Activated naive CD8-positive, alpha-beta T cell (primary cell): ENCODE results near the gene LYRM4.
A peak's percentile ranks its signal among the peaks of the same experiment; 100 is the strongest.

Experiments used
- H3K27ac Mint-ChIP-seq: one replicate; pipeline ENCODE4 v1.8.0; 2021; ENCODE audit warnings: mixed read lengths
- H3K27me3 Mint-ChIP-seq: one replicate; pipeline ENCODE4 v1.8.0; 2021; ENCODE audit warnings: mixed read lengths
- H3K36me3 Mint-ChIP-seq: one replicate; pipeline ENCODE4 v1.8.0; 2021; ENCODE audit warnings: mixed read lengths
- H3K4me1 Mint-ChIP-seq: one replicate; pipeline ENCODE4 v1.8.0; 2021; ENCODE audit warnings: low read depth, mixed read lengths
- H3K4me3 Mint-ChIP-seq: one replicate; pipeline ENCODE4 v1.8.0; 2021; ENCODE audit warnings: mild to moderate bottlenecking, mixed read lengths
- H3K9me3 Mint-ChIP-seq: one replicate; pipeline ENCODE4 v1.8.0; 2021; ENCODE audit warnings: low read depth, mixed read lengths

The LYRM4 gene

DNA sequence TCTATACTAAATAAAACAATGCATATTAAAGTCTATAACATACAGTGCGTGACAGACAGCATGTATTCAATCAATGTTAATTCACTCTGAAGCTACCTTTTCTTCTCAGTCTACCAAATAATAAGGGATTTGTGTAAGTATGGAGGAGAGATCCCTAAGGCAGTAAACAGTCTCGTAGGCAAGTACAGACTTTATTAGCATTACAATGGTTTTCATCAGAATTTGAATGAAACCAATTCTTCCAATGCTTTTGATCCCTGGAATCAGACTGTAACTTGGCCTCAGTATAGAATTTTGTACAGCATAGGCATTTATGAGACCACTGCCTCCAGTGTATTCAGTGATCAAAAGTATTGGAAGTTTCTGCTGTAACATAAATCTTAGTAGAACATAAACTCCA is 19.5 kb downstream of the LYRM4 start:
- H3K4me1 Mint-ChIP-seq: peaks cover 6% of the 10 kb centered on the region
- H3K27me3 Mint-ChIP-seq: no peaks in the 10 kb centered on the region
- no peak overlapping the region for H3K4me3 Mint-ChIP-seq
- H3K9me3 Mint-ChIP-seq: no peaks in the 10 kb centered on the region
- H3K36me3 Mint-ChIP-seq: peaks cover 11% of the 10 kb centered on the region
- H3K27ac Mint-ChIP-seq: no peak overlapping the region

DNA sequence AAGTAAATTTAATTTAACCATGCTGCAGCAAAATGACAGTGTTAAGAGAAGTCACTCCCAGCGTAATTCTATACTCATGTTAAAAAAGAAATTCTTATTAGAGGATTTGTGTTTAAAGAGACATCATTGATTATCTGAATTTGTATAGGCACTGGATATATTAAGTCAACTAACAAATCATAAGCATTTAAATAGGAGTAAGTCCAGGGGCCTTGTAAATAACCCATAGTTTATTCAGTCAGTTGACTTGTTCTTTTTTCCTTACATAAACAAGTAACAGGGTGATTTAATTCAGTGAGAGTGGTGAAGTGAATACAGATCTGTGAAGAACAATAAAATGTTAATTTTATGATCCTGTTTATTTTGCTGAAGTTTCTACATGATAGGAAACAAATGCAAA is 22.4 kb downstream of the LYRM4 start:
- Mint-ChIP-seq H3K9me3 (no peaks in the 10 kb centered on the region), H3K27ac (no peak overlapping the region), H3K4me3 (no peak overlapping the region)

DNA sequence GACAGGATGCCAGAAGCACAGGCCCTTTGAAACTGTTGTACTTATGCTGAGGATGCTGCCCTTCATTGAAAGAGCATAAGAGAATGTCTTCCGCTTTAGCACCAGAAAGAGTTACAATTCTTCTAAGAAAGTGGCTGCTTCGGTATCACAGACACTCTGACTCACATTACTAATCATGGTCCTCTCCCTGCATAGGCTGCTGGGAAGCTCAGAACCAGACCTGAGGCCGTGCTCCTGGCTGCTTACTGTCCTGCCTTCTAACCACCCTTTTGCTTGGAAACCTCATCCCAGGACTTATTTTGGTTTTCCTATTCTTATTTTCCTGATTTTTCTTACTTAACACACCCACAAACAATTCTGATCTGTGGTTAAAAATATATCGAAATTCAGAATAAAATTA is 22.9 kb downstream of the LYRM4 start:
- no peaks in the 10 kb centered on the region for H3K9me3 Mint-ChIP-seq
- H3K27me3 Mint-ChIP-seq: no peaks in the 10 kb centered on the region
- H3K4me3 Mint-ChIP-seq: no peak overlapping the region
- H3K4me1 Mint-ChIP-seq: no peaks in the 10 kb centered on the region
- H3K27ac Mint-ChIP-seq: no peak overlapping the region
- H3K36me3 Mint-ChIP-seq: peaks cover 7% of the 10 kb centered on the region

More for the DNA sequence above, 22.4 kb downstream of the LYRM4 start:
- Mint-ChIP-seq H3K4me1 (no peaks in the 10 kb centered on the region), H3K36me3 (peaks cover 10% of the 10 kb centered on the region), H3K27me3 (no peaks in the 10 kb centered on the region)

- Mint-ChIP-seq H3K27ac (no peak overlapping the region), H3K4me3 (no peak overlapping the region), H3K27me3 (no peaks in the 10 kb centered on the region), H3K36me3 (peaks cover 7% of the 10 kb centered on the region), H3K4me1 (no peaks in the 10 kb centered on the region), H3K9me3 (no peaks in the 10 kb centered on the region)
Observed at GRCh38 chr6:5235830-5236229, 24.9 kb downstream of the LYRM4 start.

GRCh38 chr6:5234874-5235273 is 25.9 kb downstream of the LYRM4 start:
- H3K27ac Mint-ChIP-seq: no peak overlapping the region

DNA sequence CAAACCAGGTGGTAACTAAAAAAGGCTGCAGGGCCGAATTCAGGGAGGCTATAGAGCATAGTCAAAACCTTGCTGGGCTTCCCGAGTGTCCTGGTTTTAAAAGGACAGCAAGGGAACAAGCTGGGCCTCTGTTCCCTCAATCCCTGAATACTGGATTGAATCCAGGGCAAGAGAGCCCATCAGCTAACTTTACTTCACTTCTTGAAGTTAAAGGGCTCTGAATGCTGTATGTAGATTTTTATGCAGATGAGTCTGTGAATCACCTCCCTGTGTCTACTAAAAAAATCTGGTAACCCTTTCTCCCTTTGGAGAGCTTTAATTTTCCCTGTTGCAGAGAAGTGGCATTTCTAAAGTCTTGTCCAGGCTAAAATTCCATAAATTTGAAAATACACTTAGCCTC is 29.5 kb downstream of the LYRM4 start:
- H3K36me3 Mint-ChIP-seq: peaks cover 8% of the 10 kb centered on the region
- no peak overlapping the region for H3K4me3 Mint-ChIP-seq
- H3K27me3 Mint-ChIP-seq: no peaks in the 10 kb centered on the region
- H3K9me3 Mint-ChIP-seq: no peaks in the 10 kb centered on the region
- no peaks in the 10 kb centered on the region for H3K4me1 Mint-ChIP-seq
- H3K27ac Mint-ChIP-seq: no peak overlapping the region

More at GRCh38 chr6:5234874-5235273, 25.9 kb downstream of the LYRM4 start:
- H3K4me3 Mint-ChIP-seq: no peak overlapping the region
- H3K27me3 Mint-ChIP-seq: no peaks in the 10 kb centered on the region
- no peaks in the 10 kb centered on the region for H3K9me3 Mint-ChIP-seq
- H3K36me3 Mint-ChIP-seq: peaks cover 7% of the 10 kb centered on the region
- no peaks in the 10 kb centered on the region for H3K4me1 Mint-ChIP-seq

GRCh38 chr6:5230081-5230480 is 30.7 kb downstream of the LYRM4 start:
- Mint-ChIP-seq H3K4me1 (no peaks in the 10 kb centered on the region), H3K36me3 (peaks cover 6% of the 10 kb centered on the region), H3K27ac (no peak overlapping the region), H3K4me3 (no peak overlapping the region), H3K27me3 (no peaks in the 10 kb centered on the region), H3K9me3 (no peaks in the 10 kb centered on the region)

- no peaks in the 10 kb centered on the region for H3K4me1 Mint-ChIP-seq
- H3K27me3 Mint-ChIP-seq: no peaks in the 10 kb centered on the region
- H3K9me3 Mint-ChIP-seq: no peaks in the 10 kb centered on the region
- H3K36me3 Mint-ChIP-seq: peaks cover 6% of the 10 kb centered on the region
- no peak overlapping the region for H3K27ac Mint-ChIP-seq
- no peak overlapping the region for H3K4me3 Mint-ChIP-seq
Observed at GRCh38 chr6:5229356-5229755, 31.4 kb downstream of the LYRM4 start.

DNA sequence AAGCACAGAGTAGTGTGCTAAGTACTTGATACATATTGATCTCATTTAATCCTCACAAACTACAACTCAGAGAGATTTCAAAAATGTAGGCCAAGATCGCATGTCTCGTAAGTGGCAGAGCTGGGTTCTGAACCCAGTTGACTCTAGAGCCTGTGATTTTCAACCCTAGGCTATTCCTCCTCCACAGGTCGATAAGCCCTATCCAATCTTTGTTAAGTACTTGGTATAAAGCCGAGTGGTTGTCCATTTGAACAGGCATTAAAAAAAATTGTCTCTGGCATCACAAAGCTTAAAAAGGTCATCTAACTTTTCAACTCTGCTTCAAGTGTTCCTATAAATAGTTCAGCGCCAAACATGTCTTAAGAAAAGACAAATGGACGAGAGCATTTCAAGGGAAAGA is 37.4 kb downstream of the LYRM4 start:
- no peaks in the 10 kb centered on the region for H3K27me3 Mint-ChIP-seq
- H3K4me1 Mint-ChIP-seq: no peaks in the 10 kb centered on the region
- no peak overlapping the region for H3K27ac Mint-ChIP-seq
- H3K36me3 Mint-ChIP-seq: peaks cover 11% of the 10 kb centered on the region
- H3K4me3 Mint-ChIP-seq: no peak overlapping the region
- H3K9me3 Mint-ChIP-seq: no peaks in the 10 kb centered on the region

GRCh38 chr6:5220443-5220842 is 40.3 kb downstream of the LYRM4 start:
- peaks cover 4% of the 10 kb centered on the region for H3K36me3 Mint-ChIP-seq
- no peak overlapping the region for H3K4me3 Mint-ChIP-seq
- no peaks in the 10 kb centered on the region for H3K4me1 Mint-ChIP-seq
- H3K27ac Mint-ChIP-seq: no peak overlapping the region
- H3K27me3 Mint-ChIP-seq: no peaks in the 10 kb centered on the region
- H3K9me3 Mint-ChIP-seq: no peaks in the 10 kb centered on the region

DNA sequence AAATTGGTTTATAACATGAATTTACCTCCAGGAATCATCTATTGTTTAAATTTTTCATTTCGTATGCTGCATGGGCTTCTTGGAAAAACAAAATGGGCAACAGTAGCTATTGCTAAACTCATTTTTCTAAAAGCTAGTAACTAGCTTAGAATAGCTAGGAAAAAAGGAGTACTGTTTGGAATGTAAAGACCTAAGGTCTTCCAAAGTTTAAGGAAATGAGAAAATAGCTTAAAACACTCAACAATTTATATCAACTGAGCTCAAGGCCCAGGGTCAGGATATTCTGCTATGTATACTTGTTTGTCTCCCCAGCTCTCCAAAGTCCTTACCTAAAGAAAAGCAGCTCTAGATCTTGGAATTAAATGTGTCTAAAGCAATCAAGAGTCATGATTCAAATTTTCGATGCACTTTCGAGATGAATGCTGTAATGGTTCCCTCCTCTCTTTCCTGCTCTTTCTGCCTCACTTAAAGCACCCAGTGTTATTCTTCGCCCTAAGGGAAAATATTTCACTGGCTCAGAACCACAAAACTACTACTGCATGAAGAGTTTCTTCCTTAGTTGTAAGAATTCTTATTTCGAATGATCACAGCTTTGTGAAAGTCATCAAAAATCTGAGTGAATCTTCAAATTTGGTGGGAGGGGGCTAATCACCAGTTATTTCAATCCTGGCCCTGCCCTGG is 41.6 kb downstream of the LYRM4 start:
- Mint-ChIP-seq H3K4me3 (no peak overlapping the region), H3K4me1 (no peaks in the 10 kb centered on the region), H3K9me3 (no peaks in the 10 kb centered on the region), H3K36me3 (peaks cover 6% of the 10 kb centered on the region), H3K27ac (no peak overlapping the region), H3K27me3 (no peaks in the 10 kb centered on the region)

DNA sequence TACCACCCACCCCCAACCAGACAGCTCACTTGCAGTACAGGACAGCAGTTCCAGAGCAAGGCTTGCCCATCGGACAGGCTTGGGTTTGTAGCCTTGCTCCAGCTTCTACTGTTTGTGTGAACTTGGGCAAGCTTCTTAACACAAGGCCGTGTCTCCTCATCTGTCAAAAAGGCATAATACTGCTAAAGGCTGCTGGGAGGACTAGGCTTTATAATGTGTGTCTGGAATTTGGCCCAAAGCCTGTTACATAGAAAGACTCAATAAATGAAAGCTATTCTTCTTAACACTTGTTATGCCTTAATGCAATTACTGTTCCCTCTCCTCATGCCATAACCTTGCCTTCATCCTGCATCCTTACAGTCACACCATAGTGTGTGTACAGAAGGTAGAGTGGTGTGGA is 43.4 kb downstream of the LYRM4 start:
- H3K4me3 Mint-ChIP-seq: no peak overlapping the region
- H3K36me3 Mint-ChIP-seq: peaks cover 11% of the 10 kb centered on the region
- no peaks in the 10 kb centered on the region for H3K4me1 Mint-ChIP-seq
- no peaks in the 10 kb centered on the region for H3K27me3 Mint-ChIP-seq
- H3K9me3 Mint-ChIP-seq: no peaks in the 10 kb centered on the region
- H3K27ac Mint-ChIP-seq: peak overlapping the region; percentile 1

- H3K4me1 Mint-ChIP-seq: peaks cover 3% of the 10 kb centered on the region
- no peaks in the 10 kb centered on the region for H3K9me3 Mint-ChIP-seq
- H3K36me3 Mint-ChIP-seq: peaks cover 14% of the 10 kb centered on the region
- H3K27ac Mint-ChIP-seq: no peak overlapping the region
- no peaks in the 10 kb centered on the region for H3K27me3 Mint-ChIP-seq
- no peak overlapping the region for H3K4me3 Mint-ChIP-seq
Observed at GRCh38 chr6:5215799-5216198, 45.0 kb downstream of the LYRM4 start.

DNA sequence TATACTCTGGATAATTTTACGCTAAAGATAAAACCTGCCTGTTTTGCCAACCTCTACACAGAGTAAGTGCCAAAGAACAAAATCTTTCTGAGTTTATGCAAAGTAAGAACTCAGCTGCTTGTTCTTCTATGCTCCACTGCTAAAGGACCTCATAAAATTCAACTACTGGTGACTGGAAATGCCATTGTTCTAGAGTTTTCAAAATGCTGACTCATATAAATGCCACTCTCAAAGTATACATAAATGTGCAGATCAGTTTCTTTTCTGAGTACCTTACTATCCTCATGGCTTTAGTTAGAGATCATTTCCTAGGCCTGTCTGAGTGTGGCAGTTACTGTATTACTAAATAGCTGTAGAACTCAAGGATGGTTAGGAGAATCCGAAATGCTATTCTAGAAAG is 45.6 kb downstream of the LYRM4 start:
- Mint-ChIP-seq H3K9me3 (no peaks in the 10 kb centered on the region), H3K27ac (no peak overlapping the region), H3K4me1 (peaks cover 3% of the 10 kb centered on the region), H3K27me3 (no peaks in the 10 kb centered on the region), H3K4me3 (no peak overlapping the region), H3K36me3 (peaks cover 16% of the 10 kb centered on the region)

- H3K4me1 Mint-ChIP-seq: peaks cover 3% of the 10 kb centered on the region
- H3K4me3 Mint-ChIP-seq: no peak overlapping the region
- no peaks in the 10 kb centered on the region for H3K9me3 Mint-ChIP-seq
- H3K36me3 Mint-ChIP-seq: peaks cover 16% of the 10 kb centered on the region
- H3K27ac Mint-ChIP-seq: no peak overlapping the region
- no peaks in the 10 kb centered on the region for H3K27me3 Mint-ChIP-seq
Observed at GRCh38 chr6:5214570-5215052, 46.1 kb downstream of the LYRM4 start.

- no peak overlapping the region for H3K27ac Mint-ChIP-seq
- no peaks in the 10 kb centered on the region for H3K27me3 Mint-ChIP-seq
- peaks cover 16% of the 10 kb centered on the region for H3K36me3 Mint-ChIP-seq
- H3K9me3 Mint-ChIP-seq: no peaks in the 10 kb centered on the region
- no peak overlapping the region for H3K4me3 Mint-ChIP-seq
- peaks cover 3% of the 10 kb centered on the region for H3K4me1 Mint-ChIP-seq
Observed at GRCh38 chr6:5213836-5214235, 46.9 kb downstream of the LYRM4 start.
